Left kidney (tissue), 1 donor: ENCODE measurements around the gene CENPC. TPM values are rescaled to one million over a fixed set of nuclear protein-coding genes. Genes with fewer than 3 reads are reported as not detected.

Experiments
- polyA plus RNA-seq: library from polyadenylated mRNA; unstranded; fragments of 120-200 nt; gene quantifications from one replicate; pipeline ENCODE4 v1.2.1, GENCODE V29; 2013; ENCODE audit not compliant: insufficient read length

CENPC gene
- polyA plus RNA-seq, 1 donor: 38.1 TPM

Other genes starting within 250 kb of the CENPC start
- gene STAP1, start 13.2 kb upstream of the CENPC start, polyA plus RNA-seq: 0.20 TPM
- gene UBA6, start 155.7 kb upstream of the CENPC start, polyA plus RNA-seq: 78.7 TPM
- gene GNRHR, start 208.9 kb upstream of the CENPC start, polyA plus RNA-seq: 0.96 TPM